H9 (cell line): Measurements from ENCODE around the gene TRPM4. TPM values are rescaled to one million over a fixed set of nuclear protein-coding genes. Genes with fewer than 3 reads are reported as not detected.

Experiments used
- DNase-seq: peaks from one replicate; pipeline ENCODE4 v3.0.0-alpha.2; 2017
- H2AFZ ChIP-seq: one replicate; pipeline ENCODE4 v1.6.1; 2013; ENCODE audit warnings: mild to moderate bottlenecking, low read length, control low read depth, moderate library complexity
- H2AK5ac ChIP-seq: 2 replicates; pipeline ENCODE4 v1.6.1; 2013; ENCODE audit warnings: low read length, control low read depth, mixed read lengths; ENCODE audit not compliant: insufficient read length
- H2BK120ac ChIP-seq: one replicate; pipeline ENCODE4 v1.6.1; 2013; ENCODE audit warnings: low read depth, mild to moderate bottlenecking, low read length, control low read depth, inconsistent platforms; ENCODE audit not compliant: poor library complexity, severe bottlenecking
- H2BK12ac ChIP-seq: 2 replicates; pipeline ENCODE4 v1.6.1; 2013; ENCODE audit warnings: low read length, control low read depth, mixed read lengths, low read depth; ENCODE audit not compliant: insufficient read length
- H2BK15ac ChIP-seq: 2 replicates; pipeline ENCODE4 v1.6.1; 2013; ENCODE audit warnings: low read depth, low read length, control low read depth
- H2BK20ac ChIP-seq: one replicate; pipeline ENCODE4 v1.6.1; 2013; ENCODE audit warnings: low read depth, mild to moderate bottlenecking, low read length, control low read depth, inconsistent platforms; ENCODE audit not compliant: poor library complexity, severe bottlenecking
- H2BK5ac ChIP-seq: 2 replicates; pipeline ENCODE4 v1.6.1; 2013; ENCODE audit warnings: low read length, control low read depth, mixed read lengths; ENCODE audit not compliant: insufficient read length
- H3K14ac ChIP-seq: 2 replicates; pipeline ENCODE4 v1.6.1; 2013; ENCODE audit warnings: low read length, control low read depth; ENCODE audit not compliant: insufficient read depth
- H3K18ac ChIP-seq: 2 replicates; pipeline ENCODE4 v1.6.1; 2013; ENCODE audit warnings: low read depth, mild to moderate bottlenecking, mixed read lengths, low read length, control low read depth; ENCODE audit not compliant: insufficient read length
- H3K23ac ChIP-seq: 2 replicates; pipeline ENCODE4 v1.6.1; 2013; ENCODE audit warnings: low read length, control low read depth, mixed read lengths, low read depth; ENCODE audit not compliant: insufficient read length
- H3K23me2 ChIP-seq: 2 replicates; pipeline ENCODE4 v1.6.1; 2013; ENCODE audit warnings: low read depth, mild to moderate bottlenecking, mixed read lengths, low read length, control low read depth; ENCODE audit not compliant: insufficient read length, poor library complexity, severe bottlenecking
- H3K27ac ChIP-seq: 2 replicates; pipeline ENCODE4 v1.5.1; 2013; ENCODE audit warnings: low read length, control low read depth, mixed read lengths, low read depth; ENCODE audit not compliant: insufficient read length
- H3K27me3 ChIP-seq: 2 replicates; pipeline ENCODE4 v1.6.1; 2013; ENCODE audit warnings: low read length, control low read depth, inconsistent platforms; ENCODE audit not compliant: insufficient read depth
- H3K4ac ChIP-seq: 2 replicates; pipeline ENCODE4 v1.6.1; 2013; ENCODE audit warnings: low read depth, mild to moderate bottlenecking, control low read depth, inconsistent platforms, low read length, moderate library complexity
- H3K4me1 ChIP-seq: 2 replicates; pipeline ENCODE4 v1.6.1; 2013; ENCODE audit warnings: low read length, control low read depth, inconsistent platforms; ENCODE audit not compliant: insufficient read depth
- H3K4me2 ChIP-seq: 2 replicates; pipeline ENCODE4 v1.6.1; 2013; ENCODE audit warnings: low read length, control low read depth, mixed read lengths; ENCODE audit not compliant: insufficient read length, insufficient read depth
- H3K56ac ChIP-seq: 2 replicates; pipeline ENCODE4 v1.6.1; 2013; ENCODE audit warnings: low read depth, mild to moderate bottlenecking, mixed read lengths, low read length, control low read depth; ENCODE audit not compliant: insufficient read length
- H3K79me1 ChIP-seq: 2 replicates; pipeline ENCODE4 v1.6.1; 2013; ENCODE audit warnings: low read depth, mild to moderate bottlenecking, moderate library complexity, low read length, control low read depth, inconsistent platforms; ENCODE audit not compliant: insufficient read depth, poor library complexity, severe bottlenecking
- H3K79me2 ChIP-seq: 2 replicates; pipeline ENCODE4 v1.6.1; 2013; ENCODE audit warnings: low read length, control low read depth, inconsistent platforms; ENCODE audit not compliant: insufficient read depth
- H3K9ac ChIP-seq: 2 replicates; pipeline ENCODE4 v1.6.1; 2013; ENCODE audit warnings: low read length, control low read depth, mixed read lengths; ENCODE audit not compliant: insufficient read length; ENCODE audit errors: extremely low read depth
- H3K9me3 ChIP-seq: one replicate; pipeline ENCODE4 v1.6.1; 2013; ENCODE audit warnings: low read depth, low read length, inconsistent platforms; ENCODE audit not compliant: control insufficient read depth
- H3T11ph ChIP-seq: one replicate; pipeline ENCODE4 v1.6.1; 2013; ENCODE audit warnings: mild to moderate bottlenecking, low read length, control low read depth, inconsistent platforms
- H4K20me1 ChIP-seq: one replicate; pipeline ENCODE4 v1.6.1; 2013; ENCODE audit not compliant: control insufficient read depth, insufficient read length, insufficient read depth
- H4K5ac ChIP-seq: 2 replicates; pipeline ENCODE4 v1.6.1; 2013; ENCODE audit warnings: low read depth, mild to moderate bottlenecking, mixed read lengths, low read length, control low read depth; ENCODE audit not compliant: insufficient read length
- H4K8ac ChIP-seq: replicated peaks from 2 replicates; pipeline ENCODE4 v1.6.1; 2013; ENCODE audit warnings: low read length, control low read depth, mixed read lengths, low read depth; ENCODE audit not compliant: insufficient read length
- H4K91ac ChIP-seq: 2 replicates; pipeline ENCODE4 v1.6.1; 2013; ENCODE audit warnings: low read depth, mild to moderate bottlenecking, moderate library complexity, mixed read lengths, low read length, control low read depth; ENCODE audit not compliant: insufficient read length
- H3K27ac Mint-ChIP-seq, 3 experiments: 2 replicates in 2 of 3; 3 replicates in 1 of 3; pipeline ENCODE4 v1.8.0; 2020 to 2021; ENCODE audit warnings: mixed read lengths in 3 of 3, mild to moderate bottlenecking in 1 of 3, moderate library complexity in 1 of 3
- H3K27me3 Mint-ChIP-seq: 2 replicates; pipeline ENCODE4 v1.8.0; 2021; ENCODE audit warnings: low read depth, mild to moderate bottlenecking, moderate library complexity, mixed read lengths
- H3K36me3 Mint-ChIP-seq, 3 experiments: 2 replicates in 2 of 3; 3 replicates in 1 of 3; pipeline ENCODE4 v1.8.0; 2020 to 2021; ENCODE audit warnings: low read depth in 3 of 3, mixed read lengths in 3 of 3; ENCODE audit not compliant: insufficient read depth in 1 of 3
- H3K4me1 Mint-ChIP-seq, 2 experiments: 2 replicates each; pipeline ENCODE4 v1.8.0; 2020; ENCODE audit warnings: mixed read lengths in 2 of 2
- H3K4me3 Mint-ChIP-seq, 2 experiments: 2 replicates in 1 of 2; 3 replicates in 1 of 2; pipeline ENCODE4 v1.8.0; 2020 to 2021; ENCODE audit warnings: mild to moderate bottlenecking in 2 of 2, mixed read lengths in 2 of 2, moderate library complexity in 1 of 2
- H3K9me3 Mint-ChIP-seq, 2 experiments: 2 replicates in 1 of 2; 3 replicates in 1 of 2; pipeline ENCODE4 v1.8.0; 2020; ENCODE audit warnings: mild to moderate bottlenecking in 2 of 2, mixed read lengths in 2 of 2, moderate library complexity in 1 of 2
- WGBS: extraction: QIAGEN DNeasy Blood & Tissue Kit; methylation state at CpG from one replicate; pipeline ENCODE4 v1.1.7; 2013; ENCODE audit warnings: missing lambda C conversion rate, low lambda C conversion rate, mixed read lengths; ENCODE audit not compliant: insufficient read length; ENCODE audit errors: extremely low coverage; 5-methylcytosine and 5-hydroxymethylcytosine counted together
- total RNA-seq: library from RNA; stranded (reverse); gene quantifications from 2 replicates; pipeline ENCODE4 v1.2.1, GENCODE V29; 2021
- TF ChIP-seq, protein P1 (sequence below): fragments of 200-600 bp; sonication (generic); conservative IDR thresholded peaks from 3 replicates; pipeline ENCODE4 v1.8.0; 2021; ENCODE audit warnings: antibody characterized with exemption, mild to moderate bottlenecking

The TRPM4 gene
- total RNA-seq, 1 experiment from 2014 or later: 6.9 TPM

DNA sequence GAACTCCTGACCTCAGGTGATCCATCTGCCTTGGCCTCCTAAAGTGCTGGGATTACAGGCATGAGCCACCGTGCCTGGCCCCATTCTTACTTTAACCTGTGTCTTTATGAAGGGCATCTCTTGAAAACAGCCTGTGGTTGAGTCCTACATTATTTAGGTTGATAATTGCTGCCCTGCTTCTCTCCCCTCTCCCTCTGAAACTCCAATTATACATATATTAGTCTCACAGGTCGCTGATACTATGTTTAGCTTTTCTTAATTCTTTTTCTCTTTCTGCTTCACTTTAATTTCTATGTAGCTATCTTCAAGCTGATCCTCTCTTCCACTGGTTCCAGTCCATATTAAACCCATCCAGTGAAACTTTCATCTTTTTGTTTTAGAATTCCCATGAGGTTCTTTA, 92.3 kb downstream of the TRPM4 start:
- Histone ChIP-seq H4K5ac (no peak overlapping the region), H3K4me2 (no peak overlapping the region), H2BK20ac (no peak overlapping the region), H4K20me1 (no peaks in the 10 kb centered on the region), H3K4me1 (no peaks in the 10 kb centered on the region), H2AK5ac (no peak overlapping the region), H3K79me1 (no peaks in the 10 kb centered on the region), H3K23ac (no peak overlapping the region), H4K91ac (no peak overlapping the region), H3K79me2 (no peaks in the 10 kb centered on the region), H2BK120ac (no peak overlapping the region), H3K18ac (no peak overlapping the region), H3K4ac (no peak overlapping the region), H2BK12ac (no peak overlapping the region), H3K27ac (no peak overlapping the region), H3K27me3 (no peaks in the 10 kb centered on the region), H4K8ac (no peak overlapping the region), H3K23me2 (no peaks in the 10 kb centered on the region), H2BK5ac (no peak overlapping the region), H2BK15ac (no peak overlapping the region), H3K9me3 (no peaks in the 10 kb centered on the region), H2AFZ (no peak overlapping the region), H3K56ac (no peak overlapping the region), H3K9ac (no peak overlapping the region), H3T11ph (no peak overlapping the region), H3K14ac (no peak overlapping the region)
- no peaks in the 10 kb centered on the region for H3K4me1 Mint-ChIP-seq
- no CpG with 5 or more reads among the region's 2 CpGs for WGBS
- H3K36me3 Mint-ChIP-seq: peaks cover 0 to 5% (median 0%) of the 10 kb centered on the region in 3 experiments; a peak in 1 of 7 replicates
- DNase-seq: no peak
- TF ChIP-seq, protein P1, sequence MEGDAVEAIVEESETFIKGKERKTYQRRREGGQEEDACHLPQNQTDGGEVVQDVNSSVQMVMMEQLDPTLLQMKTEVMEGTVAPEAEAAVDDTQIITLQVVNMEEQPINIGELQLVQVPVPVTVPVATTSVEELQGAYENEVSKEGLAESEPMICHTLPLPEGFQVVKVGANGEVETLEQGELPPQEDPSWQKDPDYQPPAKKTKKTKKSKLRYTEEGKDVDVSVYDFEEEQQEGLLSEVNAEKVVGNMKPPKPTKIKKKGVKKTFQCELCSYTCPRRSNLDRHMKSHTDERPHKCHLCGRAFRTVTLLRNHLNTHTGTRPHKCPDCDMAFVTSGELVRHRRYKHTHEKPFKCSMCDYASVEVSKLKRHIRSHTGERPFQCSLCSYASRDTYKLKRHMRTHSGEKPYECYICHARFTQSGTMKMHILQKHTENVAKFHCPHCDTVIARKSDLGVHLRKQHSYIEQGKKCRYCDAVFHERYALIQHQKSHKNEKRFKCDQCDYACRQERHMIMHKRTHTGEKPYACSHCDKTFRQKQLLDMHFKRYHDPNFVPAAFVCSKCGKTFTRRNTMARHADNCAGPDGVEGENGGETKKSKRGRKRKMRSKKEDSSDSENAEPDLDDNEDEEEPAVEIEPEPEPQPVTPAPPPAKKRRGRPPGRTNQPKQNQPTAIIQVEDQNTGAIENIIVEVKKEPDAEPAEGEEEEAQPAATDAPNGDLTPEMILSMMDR: no peak
- H3K27ac Mint-ChIP-seq: no peak overlapping the region
- no peak overlapping the region for H3K4me3 Mint-ChIP-seq
- peaks cover 27% of the 10 kb centered on the region for H3K27me3 Mint-ChIP-seq
- H3K9me3 Mint-ChIP-seq: peaks cover 6 to 7% of the 10 kb centered on the region in 2 experiments; a peak in 4 of 5 replicates
